ENCODE results near the gene TMEM219. TPM values are rescaled to one million over a fixed set of nuclear protein-coding genes. Genes with fewer than 3 reads are reported as not detected.
"Not testable (repeated sequence)": the region's sequence is repeated elsewhere in the genome, so short reads cannot be mapped to it uniquely, and the experiment has no call there.

TMEM219 gene
- total RNA-seq, 1 donor from 2014 or later = 119 TPM

GRCh38 chr16:29925781-29926710 lies 35.8 kb upstream of the TMEM219 start, which contains the start of gene KCTD13:
Gene KCTD13, minus strand, starts transcription at chr16:29926226. Its CDS starts 193 bp downstream, at chr16:29926033.
- Mint-ChIP-seq H3K36me3 (ENCODE audit: unreplicated experiment) (peaks cover 7% of the 10 kb centered on the region), H3K4me3 (ENCODE audit: unreplicated experiment) (peak within 1 kb of the TSS; percentile 91), H3K27ac (ENCODE audit: unreplicated experiment) (peak within 1 kb of the TSS; percentile 97), H3K9me3 (ENCODE audit: unreplicated experiment) (no peaks in the 10 kb centered on the region), H3K4me1 (ENCODE audit: unreplicated experiment) (peaks cover 33% of the 10 kb centered on the region), H3K27me3 (ENCODE audit: unreplicated experiment) (no peaks in the 10 kb centered on the region)
- peak; percentile 97 for DNase-seq (ENCODE audit: extremely low spot score, unreplicated experiment)
- no peak for TF ChIP-seq CTCF (IDR thresholded peaks at IDR 0.05)

- Mint-ChIP-seq H3K27me3 (ENCODE audit: unreplicated experiment) (no peaks in the 10 kb centered on the region), H3K27ac (ENCODE audit: unreplicated experiment) (peak overlapping the region; percentile 97), H3K4me1 (ENCODE audit: unreplicated experiment) (peaks cover 33% of the 10 kb centered on the region), H3K9me3 (ENCODE audit: unreplicated experiment) (no peaks in the 10 kb centered on the region), H3K4me3 (ENCODE audit: unreplicated experiment) (peak overlapping the region; percentile 91), H3K36me3 (ENCODE audit: unreplicated experiment) (peaks cover 6% of the 10 kb centered on the region)
- DNase-seq (ENCODE audit: extremely low spot score, unreplicated experiment) = no peak
- TF ChIP-seq CTCF (IDR thresholded peaks at IDR 0.05) = no peak
These were observed 35.2 kb upstream of the TMEM219 start for GRCh38 chr16:29926711-29927052.

- TF ChIP-seq CTCF (IDR thresholded peaks at IDR 0.05) = no peak
- peak overlapping the region; percentile 91 for H3K4me3 Mint-ChIP-seq (ENCODE audit: unreplicated experiment)
- H3K36me3 Mint-ChIP-seq (ENCODE audit: unreplicated experiment) = peaks cover 6% of the 10 kb centered on the region
- peak overlapping the region; percentile 97 for H3K27ac Mint-ChIP-seq (ENCODE audit: unreplicated experiment)
- no peak for DNase-seq (ENCODE audit: extremely low spot score, unreplicated experiment)
- H3K4me1 Mint-ChIP-seq (ENCODE audit: unreplicated experiment) = peaks cover 33% of the 10 kb centered on the region
- no peaks in the 10 kb centered on the region for H3K9me3 Mint-ChIP-seq (ENCODE audit: unreplicated experiment)
- no peaks in the 10 kb centered on the region for H3K27me3 Mint-ChIP-seq (ENCODE audit: unreplicated experiment)
These were observed 34.6 kb upstream of the TMEM219 start for GRCh38 chr16:29927070-29927905.

GRCh38 chr16:29931750-29932149 lies 30.1 kb upstream of the TMEM219 start:
- H3K27me3 Mint-ChIP-seq (ENCODE audit: unreplicated experiment); DNase-seq (ENCODE audit: extremely low spot score, unreplicated experiment); H3K4me3 Mint-ChIP-seq (ENCODE audit: unreplicated experiment); H3K27ac Mint-ChIP-seq (ENCODE audit: unreplicated experiment); H3K9me3 Mint-ChIP-seq (ENCODE audit: unreplicated experiment); H3K36me3 Mint-ChIP-seq (ENCODE audit: unreplicated experiment): not testable (repeated sequence)
- H3K4me1 Mint-ChIP-seq (ENCODE audit: unreplicated experiment) = peaks cover 12% of the 10 kb centered on the region

- DNase-seq (ENCODE audit: extremely low spot score, unreplicated experiment) = no peak
- Mint-ChIP-seq H3K4me1 (ENCODE audit: unreplicated experiment) (peaks cover 19% of the 10 kb centered on the region), H3K27ac (ENCODE audit: unreplicated experiment) (no peak overlapping the region), H3K27me3 (ENCODE audit: unreplicated experiment) (no peaks in the 10 kb centered on the region), H3K4me3 (ENCODE audit: unreplicated experiment) (no peak overlapping the region), H3K36me3 (ENCODE audit: unreplicated experiment) (no peaks in the 10 kb centered on the region), H3K9me3 (ENCODE audit: unreplicated experiment) (no peaks in the 10 kb centered on the region)
- TF ChIP-seq CTCF (IDR thresholded peaks at IDR 0.05) = no peak
These were observed 21.2 kb upstream of the TMEM219 start for GRCh38 chr16:29940656-29941055.

Measured in osteocyte (in vitro differentiated cells).